Epithelial cell of proximal tubule (primary cell): ENCODE results near the gene RRP8. TPM values are rescaled to one million over a fixed set of nuclear protein-coding genes. Genes with fewer than 3 reads are reported as not detected.

Experiments used
- DNase-seq: peaks from one replicate; pipeline ENCODE4 v3.0.0-alpha.2; 2011; ENCODE audit warnings: low read depth
- H3K4me3 ChIP-seq: 2 replicates; pipeline ENCODE4 v1.5.1; 2011; ENCODE audit warnings: low read depth, mild to moderate bottlenecking, low read length
- total RNA-seq: library from RNA; depleted of rRNA; stranded (reverse); fragments of >200 nt; gene quantifications from 2 replicates; pipeline ENCODE4 v1.2.3, GENCODE V29; 2015
- TF ChIP-seq, protein P1 (sequence below): conservative IDR thresholded peaks from 2 replicates; pipeline ENCODE4 v1.5.1; 2012; ENCODE audit warnings: low read depth, mild to moderate bottlenecking, low read length

The RRP8 gene
- total RNA-seq, 1 donor from 2014 or later, result 6.7 TPM

DNA sequence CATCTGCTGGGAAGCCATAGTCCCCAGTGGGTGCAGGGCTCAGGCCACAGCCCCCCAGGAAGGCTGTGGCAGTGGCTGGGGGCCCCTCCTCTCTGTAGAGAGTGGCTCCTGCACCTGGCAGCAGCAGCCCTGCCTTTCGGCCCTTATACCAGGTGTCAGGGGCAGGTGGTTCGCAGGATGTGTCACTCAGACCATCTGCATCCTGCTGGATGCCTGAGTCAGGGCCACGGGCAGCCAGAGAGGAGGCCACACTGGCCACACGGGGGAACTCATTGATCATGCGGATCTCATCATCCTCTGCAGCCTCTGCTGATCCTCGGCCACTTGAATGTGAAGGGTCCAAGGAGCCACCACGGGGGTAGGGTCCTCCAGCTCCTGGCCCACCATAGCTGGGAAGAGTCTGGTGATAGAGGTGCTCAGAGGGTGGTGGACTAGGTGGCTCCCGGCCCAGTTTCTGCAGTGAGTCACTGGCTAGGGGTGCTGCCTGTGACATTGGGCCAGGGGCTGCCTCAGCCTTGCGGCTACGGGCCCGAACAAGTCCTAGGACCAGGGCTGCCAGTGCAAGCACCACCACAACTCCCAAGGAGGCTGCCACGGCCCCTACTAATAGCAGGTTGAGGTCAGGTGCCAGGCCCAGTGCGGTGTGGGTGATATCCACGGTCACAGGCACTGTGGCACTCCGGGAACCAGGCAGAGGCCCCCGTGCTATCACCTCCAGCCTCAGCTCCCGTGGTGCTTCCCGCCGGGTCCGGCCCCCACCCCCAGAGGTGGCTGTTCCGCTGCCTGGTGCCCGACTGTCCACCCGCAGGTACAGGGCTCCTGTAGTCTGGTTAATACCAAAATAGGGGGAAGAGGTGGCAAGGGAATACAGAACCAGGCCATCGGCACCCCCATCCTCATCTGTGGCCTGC lies 19.1 kb upstream of the RRP8 start:
- TF ChIP-seq, protein P1, sequence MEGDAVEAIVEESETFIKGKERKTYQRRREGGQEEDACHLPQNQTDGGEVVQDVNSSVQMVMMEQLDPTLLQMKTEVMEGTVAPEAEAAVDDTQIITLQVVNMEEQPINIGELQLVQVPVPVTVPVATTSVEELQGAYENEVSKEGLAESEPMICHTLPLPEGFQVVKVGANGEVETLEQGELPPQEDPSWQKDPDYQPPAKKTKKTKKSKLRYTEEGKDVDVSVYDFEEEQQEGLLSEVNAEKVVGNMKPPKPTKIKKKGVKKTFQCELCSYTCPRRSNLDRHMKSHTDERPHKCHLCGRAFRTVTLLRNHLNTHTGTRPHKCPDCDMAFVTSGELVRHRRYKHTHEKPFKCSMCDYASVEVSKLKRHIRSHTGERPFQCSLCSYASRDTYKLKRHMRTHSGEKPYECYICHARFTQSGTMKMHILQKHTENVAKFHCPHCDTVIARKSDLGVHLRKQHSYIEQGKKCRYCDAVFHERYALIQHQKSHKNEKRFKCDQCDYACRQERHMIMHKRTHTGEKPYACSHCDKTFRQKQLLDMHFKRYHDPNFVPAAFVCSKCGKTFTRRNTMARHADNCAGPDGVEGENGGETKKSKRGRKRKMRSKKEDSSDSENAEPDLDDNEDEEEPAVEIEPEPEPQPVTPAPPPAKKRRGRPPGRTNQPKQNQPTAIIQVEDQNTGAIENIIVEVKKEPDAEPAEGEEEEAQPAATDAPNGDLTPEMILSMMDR, result no peak
- H3K4me3 ChIP-seq, result no peak overlapping the region
- no peak for DNase-seq

DNA sequence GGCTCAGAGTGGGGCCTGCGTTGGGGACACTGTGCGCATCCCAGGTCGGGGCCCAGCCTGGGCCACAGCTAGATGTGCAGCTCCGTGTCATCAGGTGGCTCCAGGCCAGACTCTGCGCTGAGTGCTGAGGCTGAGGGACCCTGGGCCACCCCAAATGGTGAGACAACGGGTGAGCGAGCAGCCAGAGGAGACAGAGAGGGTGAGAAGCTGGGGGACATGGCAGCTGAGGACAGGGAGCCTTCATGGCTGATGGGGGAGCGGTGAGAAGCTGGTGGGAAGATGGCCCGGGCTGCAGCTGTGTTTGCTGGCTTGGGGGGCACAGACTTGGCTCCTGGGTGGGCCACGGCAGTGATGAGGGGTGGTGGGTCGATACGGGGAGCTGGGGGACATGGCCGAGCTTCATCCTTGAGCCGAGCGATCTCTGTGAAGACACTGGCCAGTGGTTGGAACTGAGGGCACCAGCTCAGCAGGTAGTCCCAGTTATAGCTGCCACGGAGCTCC lies 18.3 kb upstream of the RRP8 start:
- no peak overlapping the region for H3K4me3 ChIP-seq
- TF ChIP-seq, protein P1, result no peak
- no peak for DNase-seq

DNA sequence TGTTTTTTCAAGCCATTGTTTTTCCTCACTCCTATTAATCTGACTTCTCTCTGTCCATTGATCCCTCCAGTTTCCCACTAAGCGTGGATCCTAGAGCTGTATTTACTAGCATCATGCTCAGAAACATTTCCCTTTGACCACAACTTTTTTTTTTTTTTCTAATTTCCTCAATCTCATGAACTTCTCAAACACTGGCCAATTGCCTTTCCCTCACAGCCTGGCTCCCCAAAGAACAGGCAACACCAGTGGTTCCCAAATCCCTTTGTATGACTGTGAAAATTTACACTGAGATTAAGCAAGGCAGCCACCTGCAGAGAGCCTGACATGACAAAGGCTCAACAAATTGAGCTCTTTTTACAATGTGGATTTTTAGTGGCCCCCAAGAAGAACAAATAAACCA lies 17.2 kb upstream of the RRP8 start:
- no peak for DNase-seq
- TF ChIP-seq, protein P1, result no peak
- H3K4me3 ChIP-seq, result no peak overlapping the region

GRCh38 chr11:6619004-6619745 lies 15.8 kb upstream of the RRP8 start, which contains the start of gene TPP1:
Gene TPP1 (minus strand): TSS chr11:6619422. CDS start chr11:6619400, 22 bp downstream.
- peak; percentile 63 for DNase-seq
- H3K4me3 ChIP-seq, result peak within 1 kb of the TSS; percentile 91
- TF ChIP-seq, protein P1, result no peak

GRCh38 chr11:6618117-6619003 lies 14.9 kb upstream of the RRP8 start:
- TF ChIP-seq, protein P1, result peak; percentile 6
- no peak for DNase-seq

GRCh38 chr11:6617315-6617781 lies 13.9 kb upstream of the RRP8 start:
- DNase-seq, result no peak
- TF ChIP-seq, protein P1, result no peak
- peak overlapping the region; percentile 91 for H3K4me3 ChIP-seq

More at GRCh38 chr11:6618117-6619003, 14.9 kb upstream of the RRP8 start:
- H3K4me3 ChIP-seq, result peak overlapping the region; percentile 91
